NB4 (cell line): Measurements from ENCODE around the gene DYNLT2B.

ENCODE experiments used
- DNase-seq: peaks from one replicate; pipeline ENCODE4 v3.0.0; 2010; ENCODE audit warnings: low read depth
- H3K4me3 ChIP-seq: one replicate; pipeline ENCODE4 v1.5.1; 2011; ENCODE audit warnings: mild to moderate bottlenecking, low read depth, low read length, moderate library complexity
- CTCF ChIP-seq: IDR thresholded peaks from one replicate; pipeline ENCODE4 v1.5.1; 2012; ENCODE audit warnings: low read depth, low read length
- MAX ChIP-seq: IDR thresholded peaks from 2 replicates; pipeline ENCODE4 v1.6.1; 2011; ENCODE audit warnings: low read depth, low read length
- MYC ChIP-seq: IDR thresholded peaks from 2 replicates; pipeline ENCODE4 v1.6.1; 2011; ENCODE audit warnings: low read depth, low read length
- POLR2A ChIP-seq: IDR thresholded peaks from 2 replicates; pipeline ENCODE4 v1.6.1; 2011; ENCODE audit warnings: mild to moderate bottlenecking; ENCODE audit not compliant: insufficient read length; ENCODE audit errors: extremely low read depth

DYNLT2B gene

GRCh38 chr3:196298521-196298920 lies 19.5 kb downstream of the DYNLT2B start:
- H3K4me3 ChIP-seq, result no peak overlapping the region
- DNase-seq, result no peak
- TF ChIP-seq CTCF, result no peak
- no peak for TF ChIP-seq POLR2A
- no peak for TF ChIP-seq MAX
- TF ChIP-seq MYC, result no peak

- H3K4me3 ChIP-seq, result no peak overlapping the region
These were observed 25.6 kb downstream of the DYNLT2B start for GRCh38 chr3:196292286-196292923.

GRCh38 chr3:196288141-196288460 lies 29.9 kb downstream of the DYNLT2B start:
- TF ChIP-seq MAX, result no peak
- TF ChIP-seq POLR2A, result no peak
- no peak for TF ChIP-seq CTCF
- no peak for TF ChIP-seq MYC

More at GRCh38 chr3:196292286-196292923, 25.6 kb downstream of the DYNLT2B start:
- DNase-seq, result no peak
- TF ChIP-seq MAX, result no peak
- no peak for TF ChIP-seq MYC
- TF ChIP-seq POLR2A, result no peak
- no peak for TF ChIP-seq CTCF

GRCh38 chr3:196287440-196288140 lies 30.4 kb downstream of the DYNLT2B start, which contains the start of gene PCYT1A:
Gene PCYT1A (minus strand): TSS chr3:196287726. CDS start chr3:196270531, 17,195 bp downstream.
- DNase-seq, result peak; percentile 96
- TF ChIP-seq POLR2A (peak; percentile 79), MYC (peak; percentile 61), CTCF (no peak), MAX (peak; percentile 60; the same call in 1 of the 2 replicates)
- H3K4me3 ChIP-seq, result peak within 1 kb of the TSS; percentile 94

More at GRCh38 chr3:196288141-196288460, 29.9 kb downstream of the DYNLT2B start:
- no peak for DNase-seq
- peak overlapping the region; percentile 94 for H3K4me3 ChIP-seq

GRCh38 chr3:196287090-196287439 lies 31.0 kb downstream of the DYNLT2B start:
- TF ChIP-seq POLR2A (no peak), MAX (peak; percentile 6; the same call in 1 of the 2 replicates), MYC (no peak), CTCF (no peak)
- peak overlapping the region; percentile 94 for H3K4me3 ChIP-seq
- DNase-seq, result no peak
